NB4 (cell line): ENCODE measurements around the gene ANKRD11.

Source experiments
- POLR2A ChIP-seq: IDR thresholded peaks from 2 replicates; pipeline ENCODE4 v1.6.1; 2011; ENCODE audit warnings: mild to moderate bottlenecking; ENCODE audit not compliant: insufficient read length; ENCODE audit errors: extremely low read depth
- TF ChIP-seq, protein P1 (sequence below): IDR thresholded peaks from one replicate; pipeline ENCODE4 v1.5.1; 2012; ENCODE audit warnings: low read depth, low read length
- TF ChIP-seq, protein P2 (sequence below): IDR thresholded peaks from 2 replicates; pipeline ENCODE4 v1.6.1; 2011; ENCODE audit warnings: low read depth, low read length

DNA sequence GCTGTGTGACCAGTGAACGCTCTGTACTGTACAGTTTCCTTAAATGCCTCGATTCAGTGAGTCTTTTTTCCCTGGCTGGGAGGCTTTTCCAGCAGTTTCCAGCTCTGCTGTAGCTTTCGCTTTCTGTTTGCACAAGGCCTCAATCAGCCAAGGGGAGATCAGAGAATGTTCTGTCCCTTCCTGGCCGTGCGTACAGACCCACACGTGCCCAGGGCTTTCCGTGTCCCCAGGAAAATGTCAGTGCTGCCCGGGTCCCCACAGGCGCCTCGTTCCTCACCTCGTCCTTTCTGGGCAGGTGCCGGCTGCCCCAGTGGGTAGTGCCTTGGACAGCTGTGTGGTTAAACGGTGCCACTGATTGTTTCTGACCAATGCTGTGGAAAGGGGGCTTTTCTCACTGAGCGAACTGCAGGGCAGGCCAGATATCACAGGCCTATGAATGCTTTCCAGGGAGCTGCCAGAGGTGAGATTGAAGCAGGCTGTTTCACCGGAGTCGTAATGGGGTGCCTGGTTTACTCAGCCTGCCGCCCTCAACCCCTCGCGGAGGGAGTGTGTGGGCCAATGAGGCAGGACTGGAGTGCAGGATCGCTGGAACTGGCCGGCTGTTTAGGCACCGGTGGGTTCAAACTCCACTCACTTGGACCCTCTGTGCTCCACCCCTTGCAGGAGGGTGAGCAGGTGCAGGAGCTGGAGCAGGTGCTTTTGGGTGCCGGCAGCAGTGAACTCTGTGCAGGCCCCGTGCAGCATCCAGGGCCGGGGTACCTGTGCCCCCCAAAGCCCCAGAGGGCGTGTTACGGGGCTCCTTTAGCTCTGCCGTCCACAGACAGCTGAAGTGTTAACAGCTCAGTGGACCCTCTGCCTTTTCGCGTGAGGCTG is 228.4 kb downstream of the ANKRD11 start:
- TF ChIP-seq, protein P1, sequence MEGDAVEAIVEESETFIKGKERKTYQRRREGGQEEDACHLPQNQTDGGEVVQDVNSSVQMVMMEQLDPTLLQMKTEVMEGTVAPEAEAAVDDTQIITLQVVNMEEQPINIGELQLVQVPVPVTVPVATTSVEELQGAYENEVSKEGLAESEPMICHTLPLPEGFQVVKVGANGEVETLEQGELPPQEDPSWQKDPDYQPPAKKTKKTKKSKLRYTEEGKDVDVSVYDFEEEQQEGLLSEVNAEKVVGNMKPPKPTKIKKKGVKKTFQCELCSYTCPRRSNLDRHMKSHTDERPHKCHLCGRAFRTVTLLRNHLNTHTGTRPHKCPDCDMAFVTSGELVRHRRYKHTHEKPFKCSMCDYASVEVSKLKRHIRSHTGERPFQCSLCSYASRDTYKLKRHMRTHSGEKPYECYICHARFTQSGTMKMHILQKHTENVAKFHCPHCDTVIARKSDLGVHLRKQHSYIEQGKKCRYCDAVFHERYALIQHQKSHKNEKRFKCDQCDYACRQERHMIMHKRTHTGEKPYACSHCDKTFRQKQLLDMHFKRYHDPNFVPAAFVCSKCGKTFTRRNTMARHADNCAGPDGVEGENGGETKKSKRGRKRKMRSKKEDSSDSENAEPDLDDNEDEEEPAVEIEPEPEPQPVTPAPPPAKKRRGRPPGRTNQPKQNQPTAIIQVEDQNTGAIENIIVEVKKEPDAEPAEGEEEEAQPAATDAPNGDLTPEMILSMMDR, result no peak
- TF ChIP-seq, protein P2, sequence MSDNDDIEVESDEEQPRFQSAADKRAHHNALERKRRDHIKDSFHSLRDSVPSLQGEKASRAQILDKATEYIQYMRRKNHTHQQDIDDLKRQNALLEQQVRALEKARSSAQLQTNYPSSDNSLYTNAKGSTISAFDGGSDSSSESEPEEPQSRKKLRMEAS, result no peak
- no peak for TF ChIP-seq POLR2A
